B cell (primary cell): Measurements from ENCODE around the gene PODXL.

ENCODE experiments used
- EZH2 ChIP-seq: IDR thresholded peaks from 2 replicates; pipeline ENCODE4 v1.6.1; 2012; ENCODE audit warnings: borderline replicate concordance, low read depth, mild to moderate bottlenecking, moderate library complexity, low read length; ENCODE audit not compliant: insufficient read depth, poor library complexity, severe bottlenecking
- TF ChIP-seq, protein P1 (sequence below): fragments of 200-600 bp; IDR thresholded peaks from one replicate; pipeline ENCODE4 v1.8.0; 2022; ENCODE audit warnings: antibody characterized with exemption, mild to moderate bottlenecking

DNA sequence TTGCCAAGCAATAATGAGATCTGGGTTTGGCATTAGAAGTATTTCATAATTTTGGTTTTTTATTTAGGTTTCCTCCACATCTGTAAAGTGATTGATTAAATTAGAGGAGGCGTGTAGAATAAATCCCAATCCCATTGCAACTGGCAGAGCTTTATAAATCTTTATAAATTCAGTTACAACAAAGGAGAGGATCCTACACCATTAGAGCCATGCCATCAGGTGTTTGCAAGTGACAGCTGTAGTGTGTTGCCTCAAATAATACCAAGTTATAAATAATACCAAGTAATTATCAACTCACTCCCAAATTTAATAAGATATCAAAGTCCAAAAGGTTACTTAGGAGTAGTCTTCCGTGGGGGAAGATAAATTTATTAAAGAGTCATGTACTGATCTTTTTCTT lies 62.2 kb downstream of the PODXL start:
- TF ChIP-seq, protein P1, sequence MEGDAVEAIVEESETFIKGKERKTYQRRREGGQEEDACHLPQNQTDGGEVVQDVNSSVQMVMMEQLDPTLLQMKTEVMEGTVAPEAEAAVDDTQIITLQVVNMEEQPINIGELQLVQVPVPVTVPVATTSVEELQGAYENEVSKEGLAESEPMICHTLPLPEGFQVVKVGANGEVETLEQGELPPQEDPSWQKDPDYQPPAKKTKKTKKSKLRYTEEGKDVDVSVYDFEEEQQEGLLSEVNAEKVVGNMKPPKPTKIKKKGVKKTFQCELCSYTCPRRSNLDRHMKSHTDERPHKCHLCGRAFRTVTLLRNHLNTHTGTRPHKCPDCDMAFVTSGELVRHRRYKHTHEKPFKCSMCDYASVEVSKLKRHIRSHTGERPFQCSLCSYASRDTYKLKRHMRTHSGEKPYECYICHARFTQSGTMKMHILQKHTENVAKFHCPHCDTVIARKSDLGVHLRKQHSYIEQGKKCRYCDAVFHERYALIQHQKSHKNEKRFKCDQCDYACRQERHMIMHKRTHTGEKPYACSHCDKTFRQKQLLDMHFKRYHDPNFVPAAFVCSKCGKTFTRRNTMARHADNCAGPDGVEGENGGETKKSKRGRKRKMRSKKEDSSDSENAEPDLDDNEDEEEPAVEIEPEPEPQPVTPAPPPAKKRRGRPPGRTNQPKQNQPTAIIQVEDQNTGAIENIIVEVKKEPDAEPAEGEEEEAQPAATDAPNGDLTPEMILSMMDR = no peak
- TF ChIP-seq EZH2 = no peak
